HG02642 (cell line): ENCODE data around the gene RGS3.
"Not testable (repeated sequence)": the region's sequence is repeated elsewhere in the genome, so short reads cannot be mapped to it uniquely, and the experiment has no call there.

ENCODE experiments used
- ATAC-seq: cut with Tn5 transposase; IDR thresholded peaks from one replicate; pipeline ENCODE4 v1.9.1; 2021; ENCODE audit warnings: mild to moderate bottlenecking; ENCODE audit not compliant: unreplicated experiment, poor library complexity

RGS3 gene

DNA sequence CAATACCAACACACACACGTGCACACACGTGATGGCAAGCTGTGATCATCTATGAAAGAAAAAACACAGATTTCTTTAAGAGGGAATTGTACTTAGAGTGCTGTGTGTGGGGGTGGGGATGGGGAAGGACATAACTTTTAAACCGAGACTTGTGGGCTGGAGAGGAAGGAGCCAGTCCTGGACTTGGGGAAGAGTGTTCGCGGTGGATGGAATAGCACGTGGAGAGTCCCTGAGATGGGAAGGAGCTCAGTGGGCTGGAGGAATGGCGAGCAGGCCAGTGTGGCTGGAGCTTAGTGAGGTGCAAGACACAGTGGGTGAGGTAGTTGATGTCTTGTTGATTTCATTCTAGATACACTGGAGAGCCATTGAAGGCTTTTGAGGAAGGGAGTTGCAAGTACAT is 78.5 kb downstream of the RGS3 start:
- no peak for ATAC-seq

GRCh38 chr9:113542741-113543140 is 79.2 kb downstream of the RGS3 start:
- no peak for ATAC-seq

GRCh38 chr9:113543296-113543981 is 79.9 kb downstream of the RGS3 start:
- no peak for ATAC-seq

DNA sequence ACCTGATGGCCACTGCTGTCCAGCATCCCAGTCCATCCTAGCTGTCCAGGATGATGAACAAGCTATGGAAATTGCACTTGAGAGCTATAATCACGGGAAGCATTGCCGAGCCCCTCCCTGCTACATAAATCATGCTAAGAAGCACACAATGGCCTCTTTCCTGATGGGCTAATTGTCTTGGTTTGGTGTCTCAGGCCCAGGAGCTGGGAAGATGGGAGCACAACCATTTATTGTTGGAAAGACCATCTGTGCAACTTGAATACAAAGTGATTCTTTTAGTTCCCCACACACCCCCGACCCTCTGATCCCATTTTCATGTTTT is 80.4 kb downstream of the RGS3 start:
- ATAC-seq, result no peak

DNA sequence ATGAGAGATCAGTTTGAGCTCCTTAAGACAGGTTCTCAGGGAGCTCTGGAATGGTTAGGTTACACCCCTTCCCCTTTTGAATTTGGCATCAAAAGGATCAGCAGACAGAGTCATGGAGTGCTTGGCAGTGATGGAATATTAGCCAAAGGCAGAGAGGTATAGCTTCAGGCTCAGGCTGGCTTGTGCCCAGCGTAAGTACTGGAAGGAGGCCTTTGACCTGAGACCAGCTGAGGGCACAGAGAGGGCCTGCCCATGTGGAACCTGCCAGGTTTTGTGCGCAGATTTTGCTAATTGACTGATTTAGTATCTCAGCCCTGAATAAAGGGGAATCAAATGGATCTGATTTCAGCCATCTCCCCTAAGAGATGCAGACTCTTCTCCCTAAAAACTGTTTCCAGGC is 81.5 kb downstream of the RGS3 start:
- ATAC-seq, result no peak

GRCh38 chr9:113546566-113546965 is 83.0 kb downstream of the RGS3 start:
- ATAC-seq, result no peak

GRCh38 chr9:113547501-113547900 is 84.0 kb downstream of the RGS3 start:
- no peak for ATAC-seq

DNA sequence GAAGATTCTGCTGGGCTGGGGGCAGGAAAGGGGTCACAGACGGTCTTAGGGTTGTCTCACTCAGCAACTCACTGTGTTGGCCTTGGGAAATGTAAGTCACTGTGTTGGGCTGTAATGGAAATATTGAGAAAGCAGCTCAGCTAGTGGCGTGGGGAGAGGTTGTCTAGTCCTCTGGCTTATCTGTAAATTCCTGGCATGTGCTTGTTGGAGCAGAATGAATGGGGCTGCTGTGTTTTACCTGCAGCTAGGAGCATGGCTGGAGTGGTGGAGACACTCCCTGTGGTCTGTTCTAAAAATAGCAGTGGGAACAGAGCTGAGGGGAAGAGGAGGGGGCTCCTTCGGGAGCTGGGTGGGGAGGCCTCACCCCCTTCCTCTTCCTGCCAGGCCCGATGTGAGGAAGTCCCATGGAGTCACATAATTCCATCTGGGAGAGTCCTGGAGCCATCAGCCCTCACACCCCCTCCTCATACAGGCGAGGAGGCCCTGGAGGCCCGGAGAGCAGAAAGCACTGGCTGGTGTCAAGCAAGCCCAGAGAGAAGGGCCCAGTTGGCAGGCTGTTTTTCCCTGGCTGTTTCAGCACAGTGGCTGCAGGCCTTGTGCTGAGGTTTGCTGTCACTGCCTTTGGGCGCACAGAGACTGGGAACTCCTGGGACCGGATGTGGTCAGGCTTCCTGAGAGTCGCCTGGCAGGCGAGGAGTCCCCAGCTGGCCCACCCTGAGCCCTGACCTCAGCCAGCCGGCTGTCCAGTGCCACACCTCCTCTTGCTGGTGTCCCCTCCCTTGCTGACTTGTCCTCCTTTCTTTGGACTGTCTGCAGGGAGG is 84.9 kb downstream of the RGS3 start:
- ATAC-seq, result no peak

GRCh38 chr9:113549892-113550291 is 86.4 kb downstream of the RGS3 start:
- ATAC-seq, result not testable (repeated sequence)

GRCh38 chr9:113556877-113557593 is 93.5 kb downstream of the RGS3 start:
- ATAC-seq, result no peak

DNA sequence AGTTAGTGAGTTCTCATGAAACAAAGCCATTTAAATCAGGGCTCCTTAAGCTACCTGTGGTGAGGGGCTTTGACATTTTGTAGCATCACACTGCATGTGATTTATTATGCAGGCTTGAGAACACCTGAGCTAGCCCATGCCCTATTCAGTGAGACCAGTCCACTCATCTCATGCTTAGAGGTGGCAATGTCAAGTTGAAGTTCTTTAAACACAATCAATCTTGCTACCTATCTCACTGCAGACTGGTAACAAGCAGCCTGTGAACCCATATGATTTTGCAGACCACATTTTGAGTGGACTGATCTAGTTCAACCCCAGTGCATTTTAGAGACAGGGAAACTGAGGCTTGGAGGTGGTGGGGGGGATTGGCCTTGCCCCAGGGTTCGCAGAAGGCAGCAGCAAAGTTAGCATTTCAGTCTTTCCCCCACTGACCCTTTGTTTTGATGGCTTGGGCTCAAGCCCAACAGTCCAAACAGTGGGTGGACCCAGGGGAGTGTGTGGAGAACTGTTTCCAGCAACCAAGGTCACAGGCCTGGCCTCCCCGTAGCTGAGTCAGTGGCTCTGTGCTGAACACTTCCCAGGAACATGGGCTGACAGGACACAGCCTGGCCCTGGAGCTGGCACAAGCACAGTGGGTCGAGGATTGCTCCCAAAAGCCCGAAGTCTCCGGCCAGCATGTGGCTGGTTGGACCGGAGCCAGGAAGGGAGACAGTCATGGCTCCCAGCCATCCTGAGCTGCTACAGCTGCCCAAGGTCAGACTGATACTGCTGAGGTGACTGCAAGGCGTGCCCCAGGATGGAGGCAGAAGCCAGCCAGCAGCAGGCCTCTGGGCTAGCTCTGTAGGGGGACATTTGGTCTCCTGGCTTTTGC is 95.3 kb downstream of the RGS3 start:
- no peak for ATAC-seq

DNA sequence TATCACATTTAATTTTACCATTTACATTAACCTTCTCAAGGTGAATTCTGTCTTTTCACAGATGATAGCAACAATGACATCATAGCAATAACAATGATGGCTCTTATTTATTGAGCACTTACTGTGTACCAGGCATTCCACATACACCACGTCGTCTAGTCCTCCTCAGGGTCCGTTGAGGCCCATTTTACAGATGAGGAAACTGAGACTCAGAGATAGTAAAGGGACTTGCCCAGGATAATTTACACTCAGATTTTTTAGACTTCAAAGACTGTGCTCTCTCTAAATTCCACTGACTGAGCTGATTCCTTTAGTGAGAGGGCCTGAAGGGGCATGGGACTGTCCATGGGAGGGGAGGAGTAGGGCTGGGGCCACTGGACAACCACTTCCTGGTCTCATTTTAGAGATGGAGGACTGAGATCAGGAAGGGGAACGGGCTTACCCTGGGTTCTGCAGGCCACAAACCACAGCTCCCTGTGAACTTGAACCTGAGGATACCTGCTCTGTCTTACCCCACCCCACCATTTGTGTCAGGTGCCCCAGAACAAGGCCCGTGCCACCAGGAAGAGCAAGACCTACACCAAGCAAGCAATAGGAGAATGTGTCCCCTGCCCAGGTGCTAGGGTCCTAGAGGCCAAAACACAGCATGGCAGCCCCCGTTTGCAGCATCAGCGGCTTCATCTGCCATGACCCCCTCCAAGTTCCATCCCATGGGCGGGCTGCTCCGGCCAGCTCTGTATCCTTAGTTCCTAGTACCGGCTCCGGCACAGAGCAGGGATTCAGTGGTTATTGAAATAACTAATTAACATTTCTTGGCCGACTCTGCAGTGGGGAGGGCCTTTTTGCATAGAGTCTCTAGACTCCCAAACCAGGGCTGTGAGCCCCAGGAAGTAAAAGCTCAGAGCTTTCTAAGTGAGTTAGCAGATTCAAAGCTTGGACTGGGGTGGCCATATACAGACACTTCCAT is 96.6 kb downstream of the RGS3 start:
- no peak for ATAC-seq

- no peak for ATAC-seq
These were observed 99.3 kb downstream of the RGS3 start for GRCh38 chr9:113562653-113563381.

- no peak for ATAC-seq
These were observed 100.4 kb downstream of the RGS3 start for GRCh38 chr9:113563826-113564497.

DNA sequence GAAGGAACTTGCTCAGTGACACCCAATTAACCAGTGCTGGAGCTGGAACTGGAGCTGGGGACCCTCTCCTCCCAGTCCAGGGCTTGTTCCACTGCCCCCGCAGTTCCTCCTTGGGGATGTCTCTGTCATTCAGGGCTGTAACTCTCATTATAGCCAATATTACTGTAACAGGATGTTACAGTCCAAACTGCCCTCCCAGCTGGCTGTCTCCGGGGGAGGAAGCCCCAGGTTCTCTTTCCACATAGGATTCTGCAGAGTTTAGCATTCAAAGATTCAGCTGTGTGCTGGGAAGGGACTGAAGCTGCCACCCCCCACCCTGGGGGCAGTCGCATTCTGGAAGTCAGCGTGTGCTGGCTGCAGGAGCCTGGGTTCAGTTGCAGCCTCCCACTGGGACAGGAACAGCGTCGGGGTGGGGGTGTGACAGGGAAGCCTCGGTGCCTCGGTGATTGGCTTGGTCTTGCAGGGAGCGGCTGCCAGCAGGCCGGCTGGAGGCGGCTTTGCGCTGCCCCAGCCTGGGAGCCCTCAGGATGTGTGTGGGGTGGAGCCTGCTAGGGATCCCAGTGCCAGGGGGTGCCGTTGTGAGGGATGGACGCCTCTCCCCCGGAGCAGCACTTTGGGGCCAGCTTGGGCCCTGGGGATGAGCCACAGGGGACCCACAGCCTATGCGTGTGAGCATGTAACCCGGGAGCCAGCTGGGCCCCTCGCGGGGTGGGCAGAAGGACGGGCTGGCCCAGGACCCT is 101.1 kb downstream of the RGS3 start:
- ATAC-seq, result no peak

DNA sequence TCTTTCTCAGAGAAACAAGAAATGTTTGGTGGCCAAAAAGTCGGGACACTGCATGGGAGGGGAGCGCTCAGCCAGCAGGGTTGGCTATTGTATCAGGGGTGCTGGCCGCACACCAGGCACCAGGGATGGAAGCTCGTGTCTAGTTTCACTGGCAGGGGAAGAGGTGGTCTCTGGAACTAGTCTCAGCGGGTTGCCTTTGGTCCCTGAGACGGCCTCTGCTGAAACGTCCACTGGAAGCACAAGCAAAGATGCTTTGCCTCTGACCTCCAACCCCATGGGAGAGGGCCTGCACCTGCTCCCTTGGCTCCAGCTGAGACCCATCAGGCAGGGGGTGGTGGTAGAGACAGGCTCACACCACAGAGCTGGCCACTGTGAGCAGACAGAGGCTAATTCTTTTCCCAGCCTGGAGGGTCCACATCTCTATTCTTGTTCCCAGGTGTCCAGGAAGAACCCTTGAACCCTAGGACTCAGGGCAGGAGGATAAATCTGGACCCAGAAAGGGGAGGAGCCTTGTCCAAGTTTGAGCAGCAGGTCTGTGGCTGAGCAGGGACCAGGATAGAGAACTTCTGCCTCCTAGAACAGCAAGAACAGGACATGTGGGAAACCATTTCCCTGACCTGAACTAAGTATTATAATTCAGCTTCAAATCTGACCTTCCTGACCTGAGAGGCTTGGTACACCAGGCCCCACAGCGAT is 102.6 kb downstream of the RGS3 start:
- no peak for ATAC-seq

- no peak for ATAC-seq
These were observed 103.2 kb downstream of the RGS3 start for GRCh38 chr9:113566712-113567071.
